MM.1S (cell line): Measurements from ENCODE around the gene GPR89A.
"Not testable (repeated sequence)": the region's sequence is repeated elsewhere in the genome, so short reads cannot be mapped to it uniquely, and the experiment has no call there.

ENCODE experiments used
- EZH2 ChIP-seq: fragments of 300-600 bp; sonication (generic); optimal IDR thresholded peaks from 2 replicates; pipeline ENCODE3; 2017; ENCODE audit warnings: low read depth, mild to moderate bottlenecking, antibody characterized with exemption, low read length, mixed read lengths
- EZH2phosphoT487 ChIP-seq: fragments of 300-600 bp; sonication (generic); IDR thresholded peaks from 2 replicates; pipeline ENCODE4 v1.6.1; 2018; ENCODE audit warnings: antibody characterized with exemption, low read length
- TF ChIP-seq, protein P1 (sequence below): fragments of 300-600 bp; sonication (generic); IDR thresholded peaks from 2 replicates; pipeline ENCODE4 v1.5.1; 2016; ENCODE audit warnings: antibody characterized with exemption, low read length, mixed read lengths

DNA sequence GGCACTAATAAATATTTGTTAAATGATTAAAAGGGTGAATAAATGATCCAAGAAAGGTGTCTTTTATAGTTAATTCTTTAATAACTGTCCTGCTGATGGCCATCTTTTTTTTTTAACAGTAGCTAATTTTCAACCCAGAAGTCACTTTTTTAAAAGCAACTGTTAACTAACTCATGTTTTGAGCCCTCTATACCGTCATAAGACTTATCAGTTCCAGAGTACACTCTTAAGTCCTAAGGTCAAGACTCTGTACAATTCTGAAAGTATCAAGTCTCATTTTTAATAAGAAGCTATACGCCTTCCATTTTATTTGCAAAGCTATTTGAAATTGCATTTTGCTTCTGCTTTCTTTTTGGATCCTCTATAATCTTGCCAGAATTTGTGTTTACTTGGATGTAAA lies 3.0 kb downstream of the GPR89A start:
- TF ChIP-seq, protein P1, sequence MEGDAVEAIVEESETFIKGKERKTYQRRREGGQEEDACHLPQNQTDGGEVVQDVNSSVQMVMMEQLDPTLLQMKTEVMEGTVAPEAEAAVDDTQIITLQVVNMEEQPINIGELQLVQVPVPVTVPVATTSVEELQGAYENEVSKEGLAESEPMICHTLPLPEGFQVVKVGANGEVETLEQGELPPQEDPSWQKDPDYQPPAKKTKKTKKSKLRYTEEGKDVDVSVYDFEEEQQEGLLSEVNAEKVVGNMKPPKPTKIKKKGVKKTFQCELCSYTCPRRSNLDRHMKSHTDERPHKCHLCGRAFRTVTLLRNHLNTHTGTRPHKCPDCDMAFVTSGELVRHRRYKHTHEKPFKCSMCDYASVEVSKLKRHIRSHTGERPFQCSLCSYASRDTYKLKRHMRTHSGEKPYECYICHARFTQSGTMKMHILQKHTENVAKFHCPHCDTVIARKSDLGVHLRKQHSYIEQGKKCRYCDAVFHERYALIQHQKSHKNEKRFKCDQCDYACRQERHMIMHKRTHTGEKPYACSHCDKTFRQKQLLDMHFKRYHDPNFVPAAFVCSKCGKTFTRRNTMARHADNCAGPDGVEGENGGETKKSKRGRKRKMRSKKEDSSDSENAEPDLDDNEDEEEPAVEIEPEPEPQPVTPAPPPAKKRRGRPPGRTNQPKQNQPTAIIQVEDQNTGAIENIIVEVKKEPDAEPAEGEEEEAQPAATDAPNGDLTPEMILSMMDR = not testable (repeated sequence)
- not testable (repeated sequence) for TF ChIP-seq EZH2phosphoT487, EZH2
